Progenitor cell of endocrine pancreas (in vitro differentiated cells): ENCODE results near the gene E2F3. TPM values are rescaled to one million over a fixed set of nuclear protein-coding genes. Genes with fewer than 3 reads are reported as not detected.
"Not testable (repeated sequence)": the region's sequence is repeated elsewhere in the genome, so short reads cannot be mapped to it uniquely, and the experiment has no call there.

ENCODE experiments used
- DNase-seq: peaks from one replicate; pipeline ENCODE4 v3.0.0; 2021; ENCODE audit warnings: low spot score; ENCODE audit not compliant: unreplicated experiment
- H3K27ac Mint-ChIP-seq: 2 replicates; pipeline ENCODE4 v1.8.0; 2021; ENCODE audit warnings: mild to moderate bottlenecking, moderate library complexity, mixed read lengths
- H3K27me3 Mint-ChIP-seq: 2 replicates; pipeline ENCODE4 v1.8.0; 2021; ENCODE audit warnings: mixed read lengths
- H3K36me3 Mint-ChIP-seq: 2 replicates; pipeline ENCODE4 v1.8.0; 2022; ENCODE audit warnings: mixed read lengths; ENCODE audit not compliant: insufficient read depth
- H3K4me1 Mint-ChIP-seq: 2 replicates; pipeline ENCODE4 v1.8.0; 2021; ENCODE audit warnings: low read depth, mixed read lengths
- H3K4me3 Mint-ChIP-seq: 2 replicates; pipeline ENCODE4 v1.8.0; 2021; ENCODE audit warnings: low read depth, mild to moderate bottlenecking, moderate library complexity, mixed read lengths
- H3K9me3 Mint-ChIP-seq: 2 replicates; pipeline ENCODE4 v1.8.0; 2021; ENCODE audit warnings: low read depth, mixed read lengths
- total RNA-seq: library from RNA; stranded (reverse); gene quantifications from 2 replicates; pipeline ENCODE4 v1.2.1, GENCODE V29; 2021
- TF ChIP-seq, protein P1 (sequence below): fragments of 200-600 bp; sonication (generic); IDR thresholded peaks from one replicate; pipeline ENCODE4 v1.5.0; 2021; ENCODE audit warnings: antibody characterized with exemption, mild to moderate bottlenecking; ENCODE audit not compliant: unreplicated experiment

The E2F3 gene
- total RNA-seq, 1 donor from 2014 or later = 32.5 TPM

DNA sequence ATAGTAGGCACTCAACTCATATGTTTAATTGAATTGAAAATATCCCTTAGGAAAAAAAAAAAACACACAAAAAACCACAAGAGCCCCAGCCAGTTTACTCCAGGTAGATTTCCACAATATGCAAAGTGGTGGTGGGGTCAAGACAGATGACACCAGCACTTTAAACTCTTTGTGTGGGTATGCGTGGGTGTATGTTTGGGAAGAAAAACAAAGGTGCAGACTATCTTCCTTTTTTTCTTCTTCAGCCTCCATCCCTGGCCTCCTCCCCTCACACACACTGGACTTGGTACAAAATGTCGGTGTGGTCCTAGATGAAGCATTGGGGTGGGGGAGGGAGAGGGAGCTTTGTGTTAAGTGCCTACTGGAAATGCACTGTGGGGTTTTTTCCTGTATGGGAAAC lies 90.4 kb downstream of the E2F3 start:
- no peak overlapping the region for H3K27ac Mint-ChIP-seq
- no peaks in the 10 kb centered on the region for H3K9me3 Mint-ChIP-seq
- peaks cover 27% of the 10 kb centered on the region for H3K36me3 Mint-ChIP-seq
- TF ChIP-seq, protein P1, sequence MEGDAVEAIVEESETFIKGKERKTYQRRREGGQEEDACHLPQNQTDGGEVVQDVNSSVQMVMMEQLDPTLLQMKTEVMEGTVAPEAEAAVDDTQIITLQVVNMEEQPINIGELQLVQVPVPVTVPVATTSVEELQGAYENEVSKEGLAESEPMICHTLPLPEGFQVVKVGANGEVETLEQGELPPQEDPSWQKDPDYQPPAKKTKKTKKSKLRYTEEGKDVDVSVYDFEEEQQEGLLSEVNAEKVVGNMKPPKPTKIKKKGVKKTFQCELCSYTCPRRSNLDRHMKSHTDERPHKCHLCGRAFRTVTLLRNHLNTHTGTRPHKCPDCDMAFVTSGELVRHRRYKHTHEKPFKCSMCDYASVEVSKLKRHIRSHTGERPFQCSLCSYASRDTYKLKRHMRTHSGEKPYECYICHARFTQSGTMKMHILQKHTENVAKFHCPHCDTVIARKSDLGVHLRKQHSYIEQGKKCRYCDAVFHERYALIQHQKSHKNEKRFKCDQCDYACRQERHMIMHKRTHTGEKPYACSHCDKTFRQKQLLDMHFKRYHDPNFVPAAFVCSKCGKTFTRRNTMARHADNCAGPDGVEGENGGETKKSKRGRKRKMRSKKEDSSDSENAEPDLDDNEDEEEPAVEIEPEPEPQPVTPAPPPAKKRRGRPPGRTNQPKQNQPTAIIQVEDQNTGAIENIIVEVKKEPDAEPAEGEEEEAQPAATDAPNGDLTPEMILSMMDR = no peak
- no peaks in the 10 kb centered on the region for H3K27me3 Mint-ChIP-seq
- no peak overlapping the region for H3K4me3 Mint-ChIP-seq
- no peak for DNase-seq
- no peaks in the 10 kb centered on the region for H3K4me1 Mint-ChIP-seq

DNA sequence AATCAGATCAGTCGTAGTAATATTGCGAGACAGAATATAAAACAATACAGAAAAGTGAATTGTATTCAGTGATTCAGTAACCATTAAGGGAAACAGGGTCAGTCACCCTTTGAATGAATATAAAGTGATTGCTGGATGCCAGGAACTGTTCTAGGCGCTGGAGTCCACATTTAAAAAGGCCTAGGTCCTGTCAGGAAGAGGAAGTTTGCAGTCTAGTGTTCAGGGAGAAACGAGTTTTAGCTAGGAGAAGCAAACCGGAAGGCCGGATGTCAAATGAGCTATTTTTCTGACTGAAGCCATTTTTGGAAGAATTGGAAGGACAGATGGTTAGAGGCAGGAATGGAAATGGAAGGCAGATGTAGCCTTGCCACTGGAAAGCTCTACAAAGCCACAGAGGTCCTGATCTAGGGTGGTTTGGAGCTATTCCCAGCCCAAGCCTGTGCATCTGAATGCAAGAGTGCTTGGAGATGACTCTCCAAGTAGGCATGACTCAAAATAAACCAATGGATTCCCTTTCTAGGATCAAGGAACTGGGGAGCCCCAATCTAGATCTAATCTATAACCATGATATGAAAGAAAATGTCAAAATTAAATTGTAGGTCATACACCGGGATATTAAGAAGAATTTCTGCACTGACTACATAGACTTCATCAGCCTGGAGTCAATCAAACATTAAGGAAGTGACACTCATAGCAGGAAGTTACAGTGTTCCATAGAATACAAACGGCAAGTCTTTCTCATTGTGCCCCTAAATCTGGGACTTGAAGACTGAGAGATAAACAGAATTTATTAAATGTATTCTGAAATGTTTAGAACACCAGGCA lies 95.7 kb downstream of the E2F3 start:
- Mint-ChIP-seq H3K9me3 (peaks cover 11% of the 10 kb centered on the region), H3K4me3 (no peak overlapping the region), H3K27ac (no peak overlapping the region), H3K36me3 (peaks cover 4% of the 10 kb centered on the region), H3K4me1 (no peaks in the 10 kb centered on the region), H3K27me3 (no peaks in the 10 kb centered on the region)
- DNase-seq = no peak
- TF ChIP-seq, protein P1 = no peak

DNA sequence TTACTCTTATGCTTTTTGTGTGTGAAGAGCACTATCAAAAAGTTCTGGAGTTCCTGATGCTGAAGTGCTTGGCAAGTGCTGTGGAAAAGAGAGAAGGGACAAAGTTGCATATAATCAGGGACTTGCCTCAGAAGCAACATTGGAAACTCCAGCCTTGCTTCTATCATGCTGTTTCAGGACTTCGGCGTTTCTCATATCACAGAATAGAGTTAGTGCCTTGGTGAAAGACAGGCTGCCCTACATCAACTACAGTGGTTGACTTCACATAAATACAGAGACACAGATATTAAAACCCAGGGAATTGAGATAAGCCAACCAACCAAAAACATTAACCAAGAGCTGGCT lies 96.3 kb downstream of the E2F3 start:
- DNase-seq = no peak
- Mint-ChIP-seq H3K4me3 (no peak overlapping the region), H3K27ac (no peak overlapping the region), H3K9me3 (peaks cover 16% of the 10 kb centered on the region), H3K36me3 (peaks cover 6% of the 10 kb centered on the region), H3K4me1 (no peaks in the 10 kb centered on the region), H3K27me3 (no peaks in the 10 kb centered on the region)
- TF ChIP-seq, protein P1 = no peak

DNA sequence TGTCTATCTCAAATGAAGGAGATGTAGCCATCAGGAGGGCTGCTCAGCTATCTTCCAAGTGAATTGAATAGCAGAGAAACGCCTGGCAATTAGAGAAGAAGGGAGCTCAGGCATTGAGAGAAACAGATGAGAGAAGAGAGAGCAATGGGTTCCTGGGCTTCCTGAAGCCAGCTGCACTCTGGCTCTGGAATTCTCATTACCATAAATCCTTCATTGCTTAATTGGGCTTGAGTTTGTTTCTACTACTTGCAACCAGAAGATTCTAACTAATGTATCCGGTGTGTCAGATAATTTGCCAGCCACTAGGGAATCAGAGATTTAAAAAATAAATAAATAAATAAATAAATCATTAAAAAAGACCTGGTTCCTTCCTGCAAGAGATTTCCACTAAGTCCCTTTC lies 107.5 kb downstream of the E2F3 start:
- DNase-seq = no peak
- TF ChIP-seq, protein P1 = no peak
- no peaks in the 10 kb centered on the region for H3K4me1 Mint-ChIP-seq
- H3K36me3 Mint-ChIP-seq = no peaks in the 10 kb centered on the region
- H3K9me3 Mint-ChIP-seq = no peaks in the 10 kb centered on the region
- no peaks in the 10 kb centered on the region for H3K27me3 Mint-ChIP-seq
- H3K4me3 Mint-ChIP-seq = no peak overlapping the region
- H3K27ac Mint-ChIP-seq = no peak overlapping the region

DNA sequence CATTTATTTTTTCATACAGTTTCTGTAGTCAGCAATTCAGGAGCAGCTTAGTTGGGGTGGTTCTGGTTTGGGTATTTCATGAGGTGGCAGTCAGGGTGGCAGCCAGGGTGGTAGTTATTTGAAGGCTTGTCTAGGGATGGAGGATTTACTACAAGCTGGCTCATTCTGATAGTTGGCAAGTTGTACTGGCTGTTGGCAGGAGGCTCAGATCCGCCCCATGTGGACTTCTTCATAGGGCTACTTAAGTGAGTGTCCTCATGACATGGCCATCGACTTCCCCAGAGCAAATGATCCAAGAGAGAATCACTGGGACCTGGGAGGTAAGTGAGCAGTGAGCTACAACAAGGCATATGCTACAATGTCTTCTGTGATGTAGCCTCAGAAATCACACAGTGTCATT lies 110.2 kb downstream of the E2F3 start:
- H3K9me3 Mint-ChIP-seq = no peaks in the 10 kb centered on the region
- no peak for DNase-seq
- H3K4me3 Mint-ChIP-seq = no peak overlapping the region
- no peaks in the 10 kb centered on the region for H3K36me3 Mint-ChIP-seq
- H3K27me3 Mint-ChIP-seq = no peaks in the 10 kb centered on the region
- TF ChIP-seq, protein P1 = no peak
- no peak overlapping the region for H3K27ac Mint-ChIP-seq
- H3K4me1 Mint-ChIP-seq = no peaks in the 10 kb centered on the region

DNA sequence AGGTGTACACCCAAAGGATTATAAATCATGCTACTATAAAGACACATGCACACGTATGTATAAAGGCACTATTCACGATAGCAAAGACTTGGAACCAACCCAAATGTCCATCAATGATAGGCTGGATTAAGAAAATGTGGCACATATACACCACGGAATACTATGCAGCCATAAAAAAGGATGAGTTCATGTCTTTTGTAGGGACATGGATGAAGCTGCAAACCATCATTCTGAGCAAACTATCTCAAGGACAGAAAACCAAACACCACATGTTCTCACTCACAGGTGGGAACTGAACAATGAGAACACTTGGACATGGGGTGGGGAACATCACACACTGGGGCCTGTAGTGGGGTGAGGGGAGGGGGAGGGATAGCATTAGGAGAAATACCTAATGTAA lies 123.5 kb downstream of the E2F3 start:
- H3K4me1 Mint-ChIP-seq = not testable (repeated sequence)

More for the DNA sequence above, 123.5 kb downstream of the E2F3 start:
- not testable (repeated sequence) for H3K9me3 Mint-ChIP-seq, DNase-seq, H3K27me3 Mint-ChIP-seq, H3K4me3 Mint-ChIP-seq, H3K27ac Mint-ChIP-seq, H3K36me3 Mint-ChIP-seq
